GM13976 (cell line): ENCODE data around the gene RPL31.

Source experiments
- DNase-seq: peaks from one replicate; pipeline ENCODE4 v3.0.0; 2012; ENCODE audit warnings: low spot score
- in situ Hi-C: fragments of 300-500 bp; cut with MboI; formaldehyde crosslinking; loops from one replicate; pipeline ENCODE4 v1.12.0; 2022; ENCODE audit warnings: low sequenced_read_pairs, mixed read lengths, inconsistent platforms; ENCODE audit not compliant: unreplicated experiment
- TF ChIP-seq, protein P1 (sequence below): IDR thresholded peaks from 2 replicates; pipeline ENCODE4 v1.5.1; 2012; ENCODE audit warnings: borderline replicate concordance, mild to moderate bottlenecking; ENCODE audit not compliant: insufficient read depth; ENCODE audit errors: extremely low read depth, missing control alignments, control extremely low read depth

Gene RPL31

DNA sequence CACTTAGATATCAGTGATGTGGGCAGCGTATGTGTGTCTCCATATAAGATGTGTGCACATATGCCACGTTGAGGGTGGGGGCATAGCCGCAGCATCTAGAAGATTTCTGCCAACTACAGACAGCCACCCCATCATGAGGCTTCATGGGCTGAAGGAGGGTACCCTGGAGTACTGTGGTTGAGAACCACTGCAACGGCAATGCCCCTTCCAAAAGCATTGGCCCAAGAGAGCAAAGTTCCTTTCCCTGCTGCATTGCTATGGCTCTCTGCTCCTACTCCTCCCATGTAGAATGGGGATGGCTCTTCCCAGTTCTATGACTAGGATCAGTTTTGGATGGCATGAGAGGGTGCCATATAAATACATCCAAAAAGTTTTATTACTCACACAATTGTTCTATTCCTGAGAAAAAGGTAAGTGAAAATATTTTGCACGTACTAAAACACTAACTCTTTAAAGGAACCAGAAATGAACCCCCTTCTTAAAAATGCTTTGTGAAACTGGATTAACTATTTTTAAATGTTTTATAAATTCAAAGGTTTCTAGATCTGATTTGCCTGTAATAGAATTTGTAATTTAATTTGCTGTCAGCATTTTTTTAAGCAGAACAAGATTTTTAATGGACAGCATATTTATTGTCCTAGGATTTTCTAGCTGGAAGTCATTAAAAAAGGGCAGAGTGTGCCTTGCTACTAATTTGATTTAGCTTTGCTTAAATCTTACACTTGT lies 4.4 kb upstream of the RPL31 start:
- in situ Hi-C loops, result loop anchor here (25.0 kb wide), 2 partner anchors 560 to 735 kb away; no protein-coding TSS in a partner anchor
- DNase-seq, result no peak
- TF ChIP-seq, protein P1, sequence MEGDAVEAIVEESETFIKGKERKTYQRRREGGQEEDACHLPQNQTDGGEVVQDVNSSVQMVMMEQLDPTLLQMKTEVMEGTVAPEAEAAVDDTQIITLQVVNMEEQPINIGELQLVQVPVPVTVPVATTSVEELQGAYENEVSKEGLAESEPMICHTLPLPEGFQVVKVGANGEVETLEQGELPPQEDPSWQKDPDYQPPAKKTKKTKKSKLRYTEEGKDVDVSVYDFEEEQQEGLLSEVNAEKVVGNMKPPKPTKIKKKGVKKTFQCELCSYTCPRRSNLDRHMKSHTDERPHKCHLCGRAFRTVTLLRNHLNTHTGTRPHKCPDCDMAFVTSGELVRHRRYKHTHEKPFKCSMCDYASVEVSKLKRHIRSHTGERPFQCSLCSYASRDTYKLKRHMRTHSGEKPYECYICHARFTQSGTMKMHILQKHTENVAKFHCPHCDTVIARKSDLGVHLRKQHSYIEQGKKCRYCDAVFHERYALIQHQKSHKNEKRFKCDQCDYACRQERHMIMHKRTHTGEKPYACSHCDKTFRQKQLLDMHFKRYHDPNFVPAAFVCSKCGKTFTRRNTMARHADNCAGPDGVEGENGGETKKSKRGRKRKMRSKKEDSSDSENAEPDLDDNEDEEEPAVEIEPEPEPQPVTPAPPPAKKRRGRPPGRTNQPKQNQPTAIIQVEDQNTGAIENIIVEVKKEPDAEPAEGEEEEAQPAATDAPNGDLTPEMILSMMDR, result no peak

DNA sequence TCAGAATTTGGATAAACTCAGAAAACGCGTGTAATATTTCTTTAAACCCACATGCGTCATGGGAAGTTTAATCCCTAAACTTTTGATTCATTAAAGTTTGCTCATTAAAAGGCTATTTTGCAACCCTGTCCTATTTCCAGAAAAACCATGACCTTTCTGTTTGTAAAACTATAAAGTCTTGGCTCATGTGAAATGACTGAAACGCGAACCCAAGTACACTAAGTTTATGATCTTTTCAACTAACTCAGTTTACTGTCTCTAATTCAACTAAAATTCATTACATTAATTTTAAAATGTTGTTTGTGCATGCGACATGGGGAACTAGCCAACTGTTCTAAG lies 3.9 kb upstream of the RPL31 start:
- in situ Hi-C loops, result loop anchor here (25.0 kb wide), 2 partner anchors 561 to 736 kb away; no protein-coding TSS in a partner anchor
- TF ChIP-seq, protein P1, result no peak
- DNase-seq, result no peak

DNA sequence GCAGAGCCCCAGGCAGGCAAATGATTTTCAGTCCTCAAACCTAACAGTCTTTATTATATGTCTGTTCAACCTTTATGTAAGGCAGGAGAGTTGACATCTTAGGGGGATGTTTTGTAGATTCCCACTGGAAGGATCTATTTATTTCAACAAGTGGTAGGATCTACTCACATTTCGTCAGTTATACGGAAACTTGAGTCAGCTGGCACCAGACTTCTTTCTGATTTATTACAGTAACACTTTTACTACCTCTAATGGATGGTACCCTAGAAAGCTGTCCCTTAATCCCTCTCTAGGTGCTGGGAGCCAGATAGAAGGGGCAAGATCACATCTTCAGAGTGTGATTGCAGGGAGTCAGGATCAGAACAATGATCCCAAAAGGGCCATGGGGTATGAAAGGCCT lies 2.1 kb upstream of the RPL31 start:
- in situ Hi-C loops, result loop anchor here (25.0 kb wide), 2 partner anchors 563 to 738 kb away; no protein-coding TSS in a partner anchor
- TF ChIP-seq, protein P1, result no peak
- no peak for DNase-seq

DNA sequence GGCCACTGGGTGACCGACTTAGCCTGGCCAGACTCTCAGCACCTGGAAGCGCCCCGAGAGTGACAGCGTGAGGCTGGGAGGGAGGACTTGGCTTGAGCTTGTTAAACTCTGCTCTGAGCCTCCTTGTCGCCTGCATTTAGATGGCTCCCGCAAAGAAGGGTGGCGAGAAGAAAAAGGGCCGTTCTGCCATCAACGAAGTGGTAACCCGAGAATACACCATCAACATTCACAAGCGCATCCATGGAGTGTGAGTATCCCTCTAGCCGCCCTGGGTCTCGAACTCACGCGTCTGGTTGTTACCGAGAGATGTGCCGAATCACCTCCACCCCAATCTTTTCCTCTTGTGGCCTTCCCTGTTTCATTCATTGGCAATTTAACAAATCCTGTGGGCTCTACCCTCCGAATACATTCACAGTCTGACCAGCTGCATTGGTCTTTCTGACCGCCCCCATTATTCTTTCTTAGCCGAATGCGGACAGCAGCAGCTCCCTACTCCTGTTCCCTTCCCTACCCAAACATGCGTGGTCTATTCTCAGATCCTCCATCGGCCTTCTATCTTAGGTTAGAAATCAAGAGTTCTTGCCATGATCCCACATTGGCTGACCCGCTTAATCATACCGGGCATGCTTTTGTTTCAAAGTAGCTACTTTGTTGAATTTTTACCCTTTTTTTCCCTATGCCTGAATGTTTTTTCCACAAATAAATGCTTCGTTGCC lies 631 bp downstream of the RPL31 start:
- TF ChIP-seq, protein P1, result no peak
- in situ Hi-C loops, result no loop called here
- no peak for DNase-seq

DNA sequence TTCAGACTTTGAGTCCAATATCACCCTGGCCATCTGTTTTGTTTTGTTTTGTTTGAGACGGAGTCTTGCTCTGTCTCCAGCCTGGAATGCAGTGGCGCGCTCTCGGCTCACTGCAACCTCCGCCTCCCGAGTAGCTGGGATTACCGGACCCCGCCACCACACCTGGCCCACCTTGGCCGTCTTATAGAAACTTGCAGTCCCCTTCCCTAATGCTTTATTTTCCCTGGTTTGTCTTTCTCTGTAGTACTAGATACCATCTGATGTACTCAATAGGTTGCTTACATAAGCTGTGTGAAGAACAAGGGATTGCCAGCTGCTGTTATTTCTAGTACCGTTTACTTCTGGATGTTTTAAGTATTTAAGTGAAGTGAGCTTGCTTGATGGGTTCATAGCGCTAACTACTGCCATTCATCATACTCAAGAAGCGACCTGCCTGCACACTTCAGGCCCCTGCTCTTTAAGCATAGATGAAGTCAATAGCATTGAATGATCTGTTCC lies 1.2 kb downstream of the RPL31 start:
- no peak for DNase-seq
- TF ChIP-seq, protein P1, result no peak
- in situ Hi-C loops, result no loop called here

DNA sequence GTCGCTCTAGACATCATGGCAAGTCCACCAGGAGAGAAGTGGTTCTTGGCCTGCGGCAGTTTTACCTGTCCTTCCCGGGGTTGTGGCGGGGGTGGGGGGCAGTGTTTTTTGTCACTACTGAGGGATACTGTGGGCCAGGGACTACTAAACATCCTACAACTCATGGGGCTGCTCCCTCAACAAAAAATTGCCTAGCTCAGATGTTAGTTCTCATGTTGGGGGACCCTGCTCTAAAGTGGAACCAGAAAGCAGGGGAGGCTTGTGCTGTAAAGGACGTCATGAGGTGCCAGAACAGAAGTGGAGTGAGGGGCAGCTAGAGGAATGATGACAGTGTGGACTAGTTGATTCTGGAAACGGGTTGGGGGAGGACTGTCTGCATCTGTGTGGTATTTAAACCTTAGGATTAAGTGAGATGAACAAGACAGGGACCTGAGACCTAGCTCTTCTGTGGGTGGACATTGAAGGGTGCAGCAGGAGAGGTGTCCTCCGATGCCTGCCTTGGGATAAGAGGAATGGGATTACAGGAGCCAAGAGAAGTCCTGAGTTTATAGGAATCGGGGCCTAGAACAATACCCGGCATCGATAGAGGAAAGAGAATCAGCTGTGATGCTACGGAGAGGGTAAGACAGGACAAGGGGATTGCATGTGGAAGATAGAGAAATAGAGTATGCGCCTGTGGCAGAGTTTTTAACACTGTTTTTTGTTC lies 2.7 kb downstream of the RPL31 start:
- TF ChIP-seq, protein P1, result no peak
- in situ Hi-C loops, result no loop called here
- no peak for DNase-seq
